HCT116 (cell line): ENCODE data around the gene SULT6B1. TPM values are rescaled to one million over a fixed set of nuclear protein-coding genes. Genes with fewer than 3 reads are reported as not detected.

Experiments used
- ATAC-seq: fragments of 200-7000 bp; cut with Tn5 transposase; 2 replicates; pipeline ENCODE4 v1.9.1; 2020; ENCODE audit warnings: mild to moderate bottlenecking, moderate library complexity
- BruUV-seq: library from RNA; stranded (reverse); fragments of 400-500 nt; replicated peaks from 2 replicates; lab custom pipeline; 2021; lab: Mats Ljungman, UMichigan
- CTCF ChIA-PET: fragments of 300-600 bp; sonication (Branson Sonifier 250); formaldehyde crosslinking; loops from one replicate; lab custom pipeline; 2021; ENCODE audit warnings: antibody characterized with exemption; lab: Charles Lee
- POLR2A ChIA-PET: fragments of 300-600, 350-600 bp; sonication (Branson Sonifier 250); formaldehyde crosslinking; loops from one replicate; lab custom pipeline; 2021; ENCODE audit warnings: antibody characterized with exemption; lab: Charles Lee
- RAD21 ChIA-PET, 2 experiments: fragments of 300-600 bp; sonication (Branson Sonifier 250); formaldehyde crosslinking; loops; one replicate each; lab custom pipeline; 2023; ENCODE audit warnings: low total read pairs in 2 of 2; ENCODE audit not compliant: uncharacterized antibody in 2 of 2, unreplicated experiment in 2 of 2, low non-redundant PET in 1 of 2; lab: Charles Lee
- DNase-seq: peaks from one replicate; pipeline ENCODE4 v3.0.0-alpha.2; 2010; ENCODE audit warnings: low read depth, low spot score
- H2AFZ ChIP-seq: fragments of 200-600 bp; shearing (Covaris generic), sonication (generic); 2 replicates; pipeline ENCODE4 v1.6.1; 2017; ENCODE audit warnings: low read depth, mixed run types, mixed read lengths, antibody characterized with exemption, low read length; ENCODE audit not compliant: poor library complexity, severe bottlenecking
- H3K27ac ChIP-seq: 2 replicates; pipeline ENCODE4 v1.5.1; 2012; ENCODE audit warnings: low read depth, low read length
- H3K27me3 ChIP-seq: fragments of 200-600 bp; sonication (generic); 2 replicates; pipeline ENCODE4 v1.6.1; 2016; ENCODE audit warnings: mixed run types, low read length, mixed read lengths; ENCODE audit not compliant: insufficient read depth
- H3K36me3 ChIP-seq, 2 experiments: fragments of 200-500 bp in 1 of 2; fragments of 200-600 bp in 1 of 2; sonication (Bioruptor generic) in 1 of 2; sonication (generic) in 1 of 2; 2 replicates each; pipeline versions ENCODE4 v1.5.1 to v1.6.1; 2014 to 2016; ENCODE audit warnings: low read length in 2 of 2, inconsistent platforms in 1 of 2, mixed read lengths in 1 of 2, mixed run types in 1 of 2; ENCODE audit not compliant: insufficient read depth in 2 of 2, control insufficient read depth in 1 of 2
- H3K4me1 ChIP-seq, 2 experiments: fragments of 200-600 bp in 1 of 2; sonication (generic) in 1 of 2; 2 replicates each; pipeline versions ENCODE4 v1.5.1 to v1.6.1; 2012 to 2017; ENCODE audit warnings: low read length in 2 of 2, inconsistent platforms in 1 of 2, mild to moderate bottlenecking in 1 of 2, mixed read lengths in 1 of 2, mixed run types in 1 of 2, moderate library complexity in 1 of 2; ENCODE audit not compliant: insufficient read depth in 2 of 2, control insufficient read depth in 1 of 2
- H3K4me2 ChIP-seq: fragments of 200-600 bp; sonication (generic); 2 replicates; pipeline ENCODE4 v1.6.1; 2017; ENCODE audit warnings: mixed run types, low read length, mixed read lengths
- H3K4me3 ChIP-seq, 2 experiments: fragments of 200-600 bp in 1 of 2; sonication (generic) in 1 of 2; replicated peaks in 1 of 2; 2 replicates each; pipeline ENCODE4 v1.5.1; 2011 to 2016; ENCODE audit warnings: low read length in 2 of 2, control low read depth in 1 of 2, low read depth in 1 of 2, mild to moderate bottlenecking in 1 of 2, mixed read lengths in 1 of 2, mixed run types in 1 of 2
- H3K79me2 ChIP-seq: fragments of 200-600 bp; sonication (generic); 2 replicates; pipeline ENCODE4 v1.6.1; 2017; ENCODE audit warnings: mild to moderate bottlenecking, mixed run types, low read length, moderate library complexity, mixed read lengths; ENCODE audit not compliant: insufficient read depth
- H3K9ac ChIP-seq: fragments of 200-600 bp; sonication (generic); 2 replicates; pipeline ENCODE4 v1.6.1; 2016; ENCODE audit warnings: low read length, mixed read lengths
- H3K9me2 ChIP-seq: fragments of 200-600 bp; sonication (generic), shearing (Covaris generic); 2 replicates; pipeline ENCODE4 v1.6.1; 2017; ENCODE audit warnings: mixed run types, mild to moderate bottlenecking, moderate library complexity; ENCODE audit not compliant: insufficient read depth
- H3K9me3 ChIP-seq, 2 experiments: fragments of 200-500 bp in 1 of 2; fragments of 200-600 bp in 1 of 2; sonication (Bioruptor generic) in 1 of 2; sonication (generic) in 1 of 2; 2 replicates each; pipeline ENCODE4 v1.6.1; 2014 to 2017; ENCODE audit warnings: low read length in 2 of 2, mixed read lengths in 2 of 2, inconsistent platforms in 1 of 2, low read depth in 1 of 2, mild to moderate bottlenecking in 1 of 2, mixed run types in 1 of 2, moderate library complexity in 1 of 2; ENCODE audit not compliant: control insufficient read depth in 1 of 2, insufficient read depth in 1 of 2
- H4K20me1 ChIP-seq: fragments of 200-600 bp; sonication (generic), shearing (Covaris generic); 2 replicates; pipeline ENCODE4 v1.6.1; 2017; ENCODE audit warnings: mixed run types, mild to moderate bottlenecking, moderate library complexity; ENCODE audit not compliant: insufficient read depth
- ATF3 ChIP-seq: IDR thresholded peaks from 2 replicates; pipeline ENCODE4 v1.6.1; 2012
- CBX3 ChIP-seq: IDR thresholded peaks from 2 replicates; pipeline ENCODE4 v1.6.1; 2012; ENCODE audit warnings: low read depth
- CEBPB ChIP-seq: IDR thresholded peaks from 2 replicates; pipeline ENCODE4 v1.6.1; 2012; ENCODE audit warnings: low read depth
- CTCF ChIP-seq, 3 experiments: fragments of 200-600 bp in 1 of 3; sonication (generic) in 1 of 3; IDR thresholded peaks in 2 of 3; conservative IDR thresholded peaks in 1 of 3; 2 replicates each; pipeline ENCODE4 v1.5.1; 2012 to 2017; ENCODE audit warnings: low read depth in 2 of 3, low read length in 2 of 3, antibody characterized with exemption in 1 of 3, borderline replicate concordance in 1 of 3, control low read depth in 1 of 3, mild to moderate bottlenecking in 1 of 3, mixed read lengths in 1 of 3, mixed run types in 1 of 3, moderate library complexity in 1 of 3; ENCODE audit not compliant: insufficient read depth in 1 of 3
- EGR1 ChIP-seq: IDR thresholded peaks from 2 replicates; pipeline ENCODE4 v1.6.1; 2012; ENCODE audit warnings: low read depth
- EZH2 ChIP-seq: fragments of 200-600 bp; sonication (generic); IDR thresholded peaks from 2 replicates; pipeline ENCODE4 v1.6.1; 2017; ENCODE audit warnings: antibody characterized with exemption, mixed run types
- MAX ChIP-seq: IDR thresholded peaks from 2 replicates; pipeline ENCODE4 v1.6.1; 2012
- POLR2A ChIP-seq: IDR thresholded peaks from 2 replicates; pipeline ENCODE4 v1.7.0; 2011; ENCODE audit warnings: borderline replicate concordance; ENCODE audit not compliant: insufficient read depth, insufficient read length; ENCODE audit errors: extremely low read depth
- RAD21 ChIP-seq: IDR thresholded peaks from 2 replicates; pipeline ENCODE4 v1.6.1; 2012; ENCODE audit warnings: low read depth, mild to moderate bottlenecking
- REST ChIP-seq: IDR thresholded peaks from 2 replicates; pipeline ENCODE4 v1.6.1; 2012; ENCODE audit warnings: low read depth
- SIN3A ChIP-seq: IDR thresholded peaks from 2 replicates; pipeline ENCODE4 v1.6.1; 2012; ENCODE audit warnings: low read depth
- YY1 ChIP-seq: IDR thresholded peaks from 2 replicates; pipeline ENCODE4 v1.6.1; 2011; ENCODE audit warnings: low read length, low read depth, moderate library complexity, mild to moderate bottlenecking; ENCODE audit not compliant: insufficient replicate concordance; ENCODE audit errors: extremely low read depth
- ZBTB33 ChIP-seq: IDR thresholded peaks from 2 replicates; pipeline ENCODE4 v1.6.1; 2011; ENCODE audit warnings: mild to moderate bottlenecking, low read length, moderate library complexity; ENCODE audit not compliant: insufficient replicate concordance; ENCODE audit errors: extremely low read depth
- ZFX ChIP-seq: fragments of 450-650 bp; IDR thresholded peaks from 2 replicates; pipeline ENCODE4 v1.6.1; 2017
- intact Hi-C: fragments of 100-400 bp; cut with micrococcal nuclease; formaldehyde crosslinking; loops from 2 replicates; pipeline ENCODE4 v1.10.0; 2022
- total RNA-seq: library from RNA; stranded (reverse); gene quantifications from one replicate; pipeline ENCODE4 v1.2.1, GENCODE V29; 2021; ENCODE audit not compliant: unreplicated experiment

Gene SULT6B1
- total RNA-seq, 1 experiment from 2014 or later, result not detected

- intact Hi-C loops, result loop anchor here (2.0 kb wide), 1 partner anchor 17 kb away; no protein-coding TSS in a partner anchor
- no peaks in the 10 kb centered on the region for H3K4me1 ChIP-seq
- no peak overlapping the region for H3K9ac ChIP-seq
- no peak for ATAC-seq
- no peak overlapping the region for H3K27ac ChIP-seq
- BruUV-seq, result no TSS peak
- H3K36me3 ChIP-seq, result peaks cover 68 to 83% of the 10 kb centered on the region in 2 experiments
- H3K79me2 ChIP-seq, result peaks cover 64% of the 10 kb centered on the region
- ChIA-PET RAD21 (no interaction called here), CTCF (no interaction called here), POLR2A (interaction anchor here (1.3 to 1.6 kb wide), 2 partner anchors 9 to 20 kb away, joined by 4 read pairs; partner anchors contain the start of genes CEBPZ and NDUFAF7)
- DNase-seq, result no peak
- H4K20me1 ChIP-seq, result no peaks in the 10 kb centered on the region; the same call in 1 of the 2 replicates
- no peak overlapping the region for H2AFZ ChIP-seq
- no peak overlapping the region for H3K4me3 ChIP-seq
- TF ChIP-seq CBX3, result no peak
- TF ChIP-seq SIN3A, result no peak
- TF ChIP-seq EZH2, result no peak
- TF ChIP-seq YY1, result no peak
- no peak for TF ChIP-seq REST
- TF ChIP-seq CEBPB, result no peak
- no peak for TF ChIP-seq ZFX
- no peak for TF ChIP-seq CTCF (IDR thresholded peaks at IDR 0.05 in 2 of 3, conservative IDR thresholded peaks at IDR 0.05 in 1 of 3; ENCODE audit: borderline replicate concordance in 1 of 3, insufficient read depth in 1 of 3, low read depth in 2 of 3, low read length in 2 of 3)
- TF ChIP-seq MAX, result no peak
- TF ChIP-seq POLR2A, result no peak
- TF ChIP-seq ATF3, result no peak
- TF ChIP-seq ZBTB33, result no peak
- no peak for TF ChIP-seq EGR1
- TF ChIP-seq RAD21, result no peak
- TF ChIP-seq, all 23 proteins: peak for 0
- H3K9me3 ChIP-seq, result no peaks in the 10 kb centered on the region
- no peaks in the 10 kb centered on the region for H3K27me3 ChIP-seq
- H3K4me2 ChIP-seq, result no peak overlapping the region
- no peaks in the 10 kb centered on the region for H3K9me2 ChIP-seq
Observed at GRCh38 chr2:37211939-37212338, 23.5 kb upstream of the SULT6B1 start.
